ENCODE results near the gene TMEM94. TPM values are rescaled to one million over a fixed set of nuclear protein-coding genes. Genes with fewer than 3 reads are reported as not detected.

TMEM94 gene
- total RNA-seq, 1 donor from 2014 or later: 82.3 TPM

- intact Hi-C loops (cut with micrococcal nuclease): no loop called here
These were observed 36.2 kb downstream of the TMEM94 start for GRCh38 chr17:75492555-75493168.

GRCh38 chr17:75493476-75494129, 37.2 kb downstream of the TMEM94 start:
- intact Hi-C loops (cut with micrococcal nuclease): no loop called here

GRCh38 chr17:75494326-75494877, 38.0 kb downstream of the TMEM94 start:
- intact Hi-C loops (cut with micrococcal nuclease): no loop called here

GRCh38 chr17:75496005-75496404, 39.6 kb downstream of the TMEM94 start:
- intact Hi-C loops (cut with micrococcal nuclease): no loop called here

- intact Hi-C loops (cut with micrococcal nuclease): no loop called here
These were observed 41.7 kb downstream of the TMEM94 start for GRCh38 chr17:75498039-75498725.

- intact Hi-C loops (cut with micrococcal nuclease): no loop called here
These were observed 42.3 kb downstream of the TMEM94 start for GRCh38 chr17:75498726-75499213.

- intact Hi-C loops (cut with micrococcal nuclease): no loop called here
These were observed 43.0 kb downstream of the TMEM94 start for GRCh38 chr17:75499313-75500022.

- intact Hi-C loops (cut with micrococcal nuclease): no loop called here
These were observed 44.2 kb downstream of the TMEM94 start for GRCh38 chr17:75500419-75501216.

GRCh38 chr17:75501378-75502071, 45.1 kb downstream of the TMEM94 start:
- intact Hi-C loops (cut with micrococcal nuclease): no loop called here

GRCh38 chr17:75502072-75502720, 45.8 kb downstream of the TMEM94 start:
- intact Hi-C loops (cut with micrococcal nuclease): no loop called here

- intact Hi-C loops (cut with micrococcal nuclease): no loop called here
These were observed 46.4 kb downstream of the TMEM94 start for GRCh38 chr17:75502721-75503329.

- intact Hi-C loops (cut with micrococcal nuclease): no loop called here
These were observed 47.0 kb downstream of the TMEM94 start for GRCh38 chr17:75503337-75503950.

GRCh38 chr17:75503976-75504346, 47.5 kb downstream of the TMEM94 start:
- intact Hi-C loops (cut with micrococcal nuclease): no loop called here

GRCh38 chr17:75504347-75505151, 48.1 kb downstream of the TMEM94 start:
- intact Hi-C loops (cut with micrococcal nuclease): no loop called here

- intact Hi-C loops (cut with micrococcal nuclease): no loop called here
These were observed 48.6 kb downstream of the TMEM94 start for GRCh38 chr17:75505152-75505409.

- intact Hi-C loops (cut with micrococcal nuclease): no loop called here
These were observed 49.2 kb downstream of the TMEM94 start for GRCh38 chr17:75505640-75506039.

GRCh38 chr17:75506134-75506533, 49.7 kb downstream of the TMEM94 start:
- intact Hi-C loops (cut with micrococcal nuclease): no loop called here

- intact Hi-C loops (cut with micrococcal nuclease): no loop called here
These were observed 50.5 kb downstream of the TMEM94 start for GRCh38 chr17:75506888-75507287.
